ENCODE results near the gene DUSP14.
A peak's percentile ranks its signal among the peaks of the same experiment; 100 is the strongest.
"Not testable (repeated sequence)": the region's sequence is repeated elsewhere in the genome, so short reads cannot be mapped to it uniquely, and the experiment has no call there.

DUSP14 gene

DNA sequence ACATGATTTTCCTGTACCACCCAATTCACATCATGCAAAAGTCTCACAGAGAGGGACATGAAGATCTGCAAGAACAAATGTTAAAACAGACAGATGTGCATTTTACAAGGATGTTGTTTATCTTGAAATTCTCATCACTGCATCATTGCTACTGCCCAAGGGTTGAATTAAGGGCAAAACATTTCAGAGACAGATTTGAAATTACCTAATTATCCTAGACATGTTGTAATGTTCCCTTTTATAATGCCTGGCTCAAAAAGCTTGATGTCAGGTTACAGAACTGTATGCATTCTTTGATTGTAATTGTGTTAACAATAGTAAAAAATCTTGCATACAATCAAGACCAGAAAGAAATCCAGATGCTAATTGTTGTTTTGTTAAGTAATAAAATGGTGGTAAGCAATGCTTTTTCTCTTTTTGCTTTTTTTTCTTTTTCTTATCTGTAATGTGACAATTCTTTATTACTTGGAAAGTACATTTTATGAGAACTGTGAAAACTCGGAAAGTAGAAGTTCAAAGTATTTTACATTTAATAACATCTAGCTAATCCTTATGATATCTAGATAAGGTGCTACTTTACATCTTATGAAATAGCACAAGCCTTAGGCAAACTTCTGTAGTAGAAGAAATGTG lies 3.6 kb upstream of the DUSP14 start:
- DNase-seq: no peak

GRCh38 chr17:37488009-37488604 lies 1.6 kb upstream of the DUSP14 start:
- peak; percentile 60 for DNase-seq

DNA sequence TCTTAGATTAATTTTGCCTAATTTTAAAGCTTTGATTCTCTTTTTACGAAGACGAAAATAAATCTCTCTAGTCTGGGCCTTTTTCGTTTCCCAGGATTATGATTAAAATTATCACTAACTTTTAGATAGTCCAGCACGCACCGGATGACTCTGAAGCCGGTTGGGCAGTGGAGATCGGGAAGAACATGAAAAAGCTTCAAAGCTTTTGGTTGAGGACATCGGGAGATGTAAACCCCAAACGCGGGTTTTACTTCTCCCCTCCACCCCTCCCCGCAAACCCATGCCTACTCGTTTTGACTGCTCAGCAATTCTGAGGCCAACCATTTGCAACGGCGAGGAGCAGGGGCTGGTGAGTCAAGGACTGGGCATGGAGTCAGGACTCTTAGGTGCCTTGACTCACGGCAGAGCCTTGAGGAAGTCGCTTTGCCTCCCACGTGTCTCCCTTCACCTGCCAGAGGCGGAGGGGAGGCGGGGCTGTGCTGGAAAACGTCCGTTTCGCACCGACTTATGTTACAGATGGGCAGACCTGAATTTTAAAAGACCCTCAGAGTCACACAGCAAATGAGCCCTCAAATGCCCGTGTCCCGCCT lies 989 bp upstream of the DUSP14 start:
- peak; percentile 51 for DNase-seq

DNA sequence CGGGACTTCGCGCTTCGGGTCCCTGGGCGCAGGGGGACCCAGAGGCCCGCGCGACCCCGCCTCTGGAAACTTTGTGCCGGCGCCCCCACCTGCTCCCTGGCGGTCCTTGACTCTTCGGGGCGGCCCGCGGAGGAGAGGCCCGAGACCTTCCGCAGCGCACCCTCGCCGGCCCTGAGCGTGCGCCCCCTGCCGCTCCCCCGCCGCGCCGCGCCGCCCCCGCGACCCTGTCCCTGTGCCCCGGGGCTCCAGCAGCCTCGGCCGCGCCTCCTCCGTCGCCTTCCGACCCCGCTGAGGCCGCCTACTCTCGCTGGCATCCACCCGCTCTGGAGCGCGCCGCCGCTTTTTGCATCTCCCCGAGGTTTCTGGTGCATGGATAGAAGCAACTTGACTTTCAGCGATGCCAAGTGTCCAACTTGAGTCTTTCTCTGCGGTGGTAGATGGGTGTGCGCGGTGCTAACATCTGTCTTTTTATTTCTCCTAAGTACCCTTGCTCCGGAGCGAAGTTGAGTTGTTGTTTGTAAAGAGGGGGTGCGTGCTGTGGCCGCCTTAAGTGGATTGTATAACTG lies 414 bp downstream of the DUSP14 start:
- peak; percentile 49 for DNase-seq

- DNase-seq: peak; percentile 37
These were observed 1.2 kb downstream of the DUSP14 start for GRCh38 chr17:37490638-37491614.

DNA sequence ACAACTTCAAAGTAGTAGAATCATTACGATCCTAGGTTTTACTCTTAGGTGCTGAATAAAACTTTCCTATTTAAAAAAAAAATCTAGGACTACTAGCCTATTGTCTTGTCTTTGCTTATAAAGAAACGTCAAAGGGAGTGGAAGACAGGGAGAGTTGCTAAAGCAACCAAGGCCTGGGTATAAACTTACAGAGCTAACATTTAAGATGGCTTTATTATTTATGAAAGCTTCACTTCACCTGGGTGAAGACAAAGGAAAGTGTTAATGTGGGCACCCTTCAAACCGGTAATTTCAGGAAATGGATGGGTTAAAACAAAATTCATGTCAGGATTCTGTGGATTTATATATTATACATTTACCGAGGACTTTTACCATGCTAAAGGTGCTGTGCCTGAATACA lies 2.5 kb downstream of the DUSP14 start:
- DNase-seq: no peak

- DNase-seq: no peak
These were observed 3.7 kb downstream of the DUSP14 start for GRCh38 chr17:37493249-37494027.

DNA sequence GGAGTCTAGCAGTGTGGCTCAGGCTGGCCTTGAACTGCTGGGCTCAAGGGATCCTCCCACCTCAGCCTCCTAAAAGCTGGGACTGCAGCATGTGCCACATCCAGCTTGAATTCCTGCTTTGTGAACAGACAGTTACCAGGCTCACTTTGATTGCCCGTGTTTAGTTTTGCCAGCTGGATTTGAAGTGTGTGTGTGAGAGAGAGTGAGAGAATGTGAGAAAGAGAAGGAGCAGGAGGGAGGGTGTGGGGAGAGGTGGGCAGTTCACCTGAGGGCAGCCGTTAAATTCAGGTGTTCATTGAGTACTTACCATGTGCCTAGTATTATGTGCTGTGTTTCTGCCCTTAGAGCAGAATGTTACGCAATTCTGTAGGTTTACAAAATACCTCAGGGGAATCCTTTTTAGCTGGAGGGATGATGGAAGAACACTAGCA lies 4.7 kb downstream of the DUSP14 start:
- no peak for DNase-seq

DNA sequence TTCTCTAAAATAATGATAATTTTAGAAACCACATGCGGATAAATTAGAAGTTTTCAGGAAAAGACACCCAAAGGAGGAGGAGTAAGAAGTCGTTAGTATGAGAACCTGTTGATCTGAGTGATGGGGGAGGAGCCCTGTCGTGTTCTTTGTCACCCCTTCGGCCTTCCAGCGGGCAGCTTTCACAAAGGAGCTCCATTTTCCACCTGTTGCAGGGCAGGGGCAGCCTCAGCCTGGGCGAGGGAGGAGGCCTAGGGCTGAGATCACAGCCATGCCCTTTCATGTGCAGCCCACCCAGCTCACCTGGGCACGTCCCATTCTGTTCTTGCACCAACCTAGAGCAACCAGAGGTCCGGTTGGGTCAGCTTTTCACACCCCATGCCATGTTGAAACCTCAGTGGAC lies 5.3 kb downstream of the DUSP14 start:
- no peak for DNase-seq

DNA sequence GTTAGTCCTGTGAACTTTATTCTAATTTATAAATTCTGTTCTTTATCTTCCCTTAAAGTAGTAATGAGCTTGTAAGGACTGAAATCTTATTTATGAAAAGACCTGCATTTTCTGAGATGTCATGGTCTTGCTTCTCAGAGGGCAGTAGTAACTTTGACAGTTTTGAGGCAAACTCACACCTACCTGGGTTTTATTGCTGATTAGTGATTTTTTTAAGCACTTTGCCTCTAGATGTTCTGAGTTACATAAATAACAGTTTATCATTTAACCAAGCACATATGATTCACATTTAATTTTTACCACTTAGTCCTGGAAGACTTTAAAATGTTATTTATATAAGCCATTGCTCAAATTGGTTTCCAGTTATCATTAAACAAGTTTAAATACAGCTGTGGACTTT lies 10.7 kb downstream of the DUSP14 start:
- DNase-seq: no peak

GRCh38 chr17:37502009-37502936 lies 12.6 kb downstream of the DUSP14 start:
- DNase-seq: no peak

DNA sequence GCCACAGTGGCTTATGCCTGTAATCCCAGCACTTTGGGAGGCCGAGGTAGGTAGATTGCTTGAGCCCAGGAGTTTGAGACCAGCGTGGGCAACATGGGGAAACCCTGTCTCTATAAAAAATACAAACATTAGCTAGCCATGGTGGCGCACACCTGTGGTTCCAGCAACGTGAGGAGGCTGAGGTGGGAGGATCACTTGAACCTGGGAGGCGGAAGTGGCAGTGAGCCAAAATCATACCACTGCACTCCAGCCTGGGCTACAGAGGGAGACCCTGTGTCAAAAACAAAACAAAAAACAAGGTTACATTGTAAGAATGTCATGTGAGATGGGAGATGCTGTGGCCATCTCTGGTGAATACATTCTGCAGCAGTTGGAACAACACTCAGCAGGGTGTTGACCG lies 13.5 kb downstream of the DUSP14 start:
- no peak for DNase-seq

DNA sequence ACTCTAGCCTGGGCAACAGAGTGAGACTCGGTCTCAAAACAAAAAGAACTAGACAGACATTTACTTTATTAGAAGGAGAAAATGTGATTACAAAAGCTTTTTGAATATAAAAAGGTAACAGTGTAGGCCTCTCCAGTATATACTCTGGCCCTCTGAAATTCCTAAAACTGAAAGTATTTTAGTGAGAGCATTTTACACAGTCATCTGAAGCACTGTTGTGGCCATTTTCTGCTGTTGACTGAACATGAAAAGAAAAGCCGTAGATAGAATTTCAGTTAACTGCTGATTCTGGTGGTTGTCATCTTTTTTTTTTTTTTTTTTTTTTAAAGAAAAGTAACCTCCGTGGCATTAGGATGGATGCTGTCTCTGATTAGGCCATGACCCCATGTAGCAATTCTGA lies 15.6 kb downstream of the DUSP14 start:
- DNase-seq: no peak

DNA sequence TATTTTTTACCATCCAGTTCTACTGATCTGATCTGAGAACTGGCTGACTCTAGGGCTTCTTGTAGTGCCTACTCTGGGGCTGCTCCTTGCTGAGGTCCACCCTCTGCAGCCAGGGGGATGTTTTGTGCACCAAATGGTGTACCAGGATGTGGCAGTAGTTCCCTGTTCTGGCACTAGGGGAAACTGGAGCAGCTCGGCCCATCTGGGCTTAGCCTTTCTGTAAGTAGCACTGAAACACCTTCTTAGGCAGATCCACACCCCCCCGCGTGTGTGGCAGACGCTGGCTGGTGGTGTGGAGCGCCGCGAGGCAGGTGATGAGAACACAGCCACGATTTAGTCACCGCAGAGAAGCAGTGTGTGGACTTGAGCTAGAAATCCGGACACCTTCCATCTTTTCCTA lies 17.0 kb downstream of the DUSP14 start:
- no peak for DNase-seq

- no peak for DNase-seq
These were observed 17.4 kb downstream of the DUSP14 start for GRCh38 chr17:37507111-37507510.

DNA sequence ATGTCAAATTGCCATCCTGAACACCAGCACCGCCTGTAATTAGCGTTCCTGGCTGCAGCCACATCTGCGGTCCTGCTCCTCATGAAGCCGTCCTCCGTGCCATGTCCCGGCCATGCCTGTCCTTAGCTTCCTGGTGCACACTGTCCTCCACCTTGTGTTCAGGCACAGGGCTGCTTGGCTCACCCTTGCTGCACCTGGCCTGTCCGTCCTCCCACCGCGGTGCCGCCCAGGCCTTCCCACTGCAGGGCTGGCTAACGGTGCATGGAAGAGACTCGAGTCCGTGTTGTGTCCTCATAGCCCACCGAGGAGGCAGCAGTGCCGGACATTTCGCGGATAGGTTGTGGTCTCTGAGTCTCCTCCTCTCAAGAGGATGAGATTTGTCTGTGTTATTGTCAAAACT lies 20.4 kb downstream of the DUSP14 start:
- DNase-seq: no peak

DNA sequence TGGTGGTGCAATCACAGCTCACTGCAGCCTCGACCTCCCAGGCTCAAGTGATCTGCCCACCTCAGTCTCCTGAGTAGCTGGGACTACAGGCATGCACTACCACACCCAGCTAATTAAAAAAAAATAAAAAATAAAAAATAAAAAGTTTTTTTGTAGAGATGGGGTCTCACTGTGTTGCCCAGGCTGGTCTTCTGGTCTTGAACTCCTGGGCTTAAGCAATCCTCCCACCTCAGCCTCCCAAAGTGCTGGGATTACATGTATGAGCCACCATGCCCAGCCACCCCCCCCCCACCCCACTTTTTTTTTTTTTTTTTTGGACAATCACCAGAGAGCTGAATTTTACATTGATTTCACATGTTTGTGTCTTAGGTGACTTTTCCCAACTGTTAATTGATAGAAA lies 22.0 kb downstream of the DUSP14 start:
- DNase-seq: not testable (repeated sequence)

GRCh38 chr17:37512442-37513068 lies 22.9 kb downstream of the DUSP14 start:
- DNase-seq: no peak

DNA sequence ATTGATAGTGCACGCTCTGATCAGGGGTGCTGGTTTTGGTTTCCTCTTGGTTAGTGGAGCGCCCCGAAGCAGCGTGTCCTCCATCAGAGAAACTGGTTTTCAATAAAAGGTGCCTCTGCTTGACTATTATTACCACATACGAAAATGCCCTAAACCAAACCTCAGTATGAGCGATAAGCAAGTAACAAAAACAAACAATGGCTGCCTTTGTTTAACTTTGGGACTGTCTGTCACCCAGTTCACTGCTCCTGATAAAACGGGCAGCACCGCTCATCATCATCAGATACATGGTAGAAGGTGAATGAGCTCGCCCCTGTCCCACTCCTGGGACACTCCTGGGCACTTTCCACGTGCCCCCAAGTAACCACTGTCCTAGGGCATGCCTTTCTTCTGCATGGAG lies 24.0 kb downstream of the DUSP14 start:
- DNase-seq: no peak

DNA sequence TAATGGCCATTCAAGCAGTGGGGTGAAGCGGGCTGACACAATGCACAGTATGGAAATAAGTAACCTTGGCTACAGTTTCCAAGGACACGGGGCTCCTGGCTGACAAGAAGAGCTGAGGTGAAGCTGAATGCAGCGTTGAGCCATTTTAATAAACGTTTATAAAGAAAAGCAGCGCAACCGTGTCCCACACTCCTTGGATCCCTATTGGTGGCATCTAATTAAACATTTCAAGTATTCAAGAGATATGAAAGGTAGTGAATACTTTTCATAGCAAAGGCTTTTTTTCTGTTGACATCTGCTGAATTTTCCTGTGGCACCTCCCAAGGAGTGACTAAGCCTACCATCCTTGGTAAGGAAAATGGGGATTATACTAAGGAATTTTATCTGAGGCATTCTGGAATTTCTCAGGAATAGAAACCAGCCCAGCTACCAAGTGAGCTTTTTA lies 26.5 kb downstream of the DUSP14 start:
- no peak for DNase-seq

- DNase-seq: no peak
These were observed 28.2 kb downstream of the DUSP14 start for GRCh38 chr17:37517881-37518280.

Measured in suppressor macrophage treated with lipopolysaccharide for 4 hours (primary cell).